ENCODE measurements around the gene TMEM121. TPM values are rescaled to one million over a fixed set of nuclear protein-coding genes. Genes with fewer than 3 reads are reported as not detected.

The TMEM121 gene
- total RNA-seq, 1 experiment from 2014 or later: not detected

GRCh38 chr14:105502446-105503295, 23.7 kb upstream of the TMEM121 start:
- CTCF ChIA-PET: no interaction called here
- peak overlapping the region; percentile 17 for H3K27ac Mint-ChIP-seq (ENCODE audit: unreplicated experiment)
- Histone ChIP-seq H3K9me3 (no peaks in the 10 kb centered on the region), H3K4me1 (no peaks in the 10 kb centered on the region), H3K4me3 (ENCODE audit: low read depth, low read length) (no peak overlapping the region), H3K27me3 (replicated peaks; ENCODE audit: control insufficient read depth, insufficient read depth, low read length) (no peaks in the 10 kb centered on the region), H3K36me3 (ENCODE audit: control insufficient read depth, insufficient read depth, low read length) (no peaks in the 10 kb centered on the region)
- POLR2A ChIA-PET: no interaction called here
- H3K4me1 Mint-ChIP-seq (ENCODE audit: low read depth, unreplicated experiment): peaks cover 2% of the 10 kb centered on the region
- no peak overlapping the region for H3K4me3 Mint-ChIP-seq (ENCODE audit: unreplicated experiment)
- peaks cover 30% of the 10 kb centered on the region for H3K36me3 Mint-ChIP-seq (ENCODE audit: insufficient read depth, unreplicated experiment)
- DNase-seq: no peak
- no TSS peak for BruUV-seq (replicated peaks)
- H3K9me3 Mint-ChIP-seq (ENCODE audit: unreplicated experiment): no peaks in the 10 kb centered on the region
- peaks cover 5% of the 10 kb centered on the region for H3K27me3 Mint-ChIP-seq (ENCODE audit: insufficient read depth, unreplicated experiment)
- intact Hi-C loops (cut with micrococcal nuclease; ENCODE audit: unreplicated experiment): no loop called here
- TF ChIP-seq, protein P1, sequence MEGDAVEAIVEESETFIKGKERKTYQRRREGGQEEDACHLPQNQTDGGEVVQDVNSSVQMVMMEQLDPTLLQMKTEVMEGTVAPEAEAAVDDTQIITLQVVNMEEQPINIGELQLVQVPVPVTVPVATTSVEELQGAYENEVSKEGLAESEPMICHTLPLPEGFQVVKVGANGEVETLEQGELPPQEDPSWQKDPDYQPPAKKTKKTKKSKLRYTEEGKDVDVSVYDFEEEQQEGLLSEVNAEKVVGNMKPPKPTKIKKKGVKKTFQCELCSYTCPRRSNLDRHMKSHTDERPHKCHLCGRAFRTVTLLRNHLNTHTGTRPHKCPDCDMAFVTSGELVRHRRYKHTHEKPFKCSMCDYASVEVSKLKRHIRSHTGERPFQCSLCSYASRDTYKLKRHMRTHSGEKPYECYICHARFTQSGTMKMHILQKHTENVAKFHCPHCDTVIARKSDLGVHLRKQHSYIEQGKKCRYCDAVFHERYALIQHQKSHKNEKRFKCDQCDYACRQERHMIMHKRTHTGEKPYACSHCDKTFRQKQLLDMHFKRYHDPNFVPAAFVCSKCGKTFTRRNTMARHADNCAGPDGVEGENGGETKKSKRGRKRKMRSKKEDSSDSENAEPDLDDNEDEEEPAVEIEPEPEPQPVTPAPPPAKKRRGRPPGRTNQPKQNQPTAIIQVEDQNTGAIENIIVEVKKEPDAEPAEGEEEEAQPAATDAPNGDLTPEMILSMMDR (IDR thresholded peaks at IDR 0.05; ENCODE audit: insufficient read depth in 1 of 2, low read depth in 1 of 2, low read length in 1 of 2, severe bottlenecking in 1 of 2, unreplicated experiment in 1 of 2): no peak

- H3K4me3 ChIP-seq (ENCODE audit: low read depth, low read length): no peak overlapping the region
- H3K9me3 ChIP-seq: no peaks in the 10 kb centered on the region
- no peaks in the 10 kb centered on the region for H3K27me3 ChIP-seq (replicated peaks; ENCODE audit: control insufficient read depth, insufficient read depth, low read length)
- ChIA-PET POLR2A (no interaction called here), CTCF (no interaction called here)
- TF ChIP-seq, protein P1 (IDR thresholded peaks at IDR 0.05; ENCODE audit: insufficient read depth in 1 of 2, low read depth in 1 of 2, low read length in 1 of 2, severe bottlenecking in 1 of 2, unreplicated experiment in 1 of 2): no peak
- H3K4me1 ChIP-seq: no peaks in the 10 kb centered on the region
- Mint-ChIP-seq H3K4me1 (ENCODE audit: low read depth, unreplicated experiment) (peaks cover 7% of the 10 kb centered on the region), H3K27me3 (ENCODE audit: insufficient read depth, unreplicated experiment) (peaks cover 8% of the 10 kb centered on the region), H3K9me3 (ENCODE audit: unreplicated experiment) (no peaks in the 10 kb centered on the region), H3K4me3 (ENCODE audit: unreplicated experiment) (no peak overlapping the region), H3K36me3 (ENCODE audit: insufficient read depth, unreplicated experiment) (peaks cover 25% of the 10 kb centered on the region), H3K27ac (ENCODE audit: unreplicated experiment) (peak overlapping the region; percentile 17)
- BruUV-seq (replicated peaks): no TSS peak
- DNase-seq: no peak
- intact Hi-C loops (cut with micrococcal nuclease; ENCODE audit: unreplicated experiment): no loop called here
- H3K36me3 ChIP-seq (ENCODE audit: control insufficient read depth, insufficient read depth, low read length): no peaks in the 10 kb centered on the region
Observed at GRCh38 chr14:105503296-105503640, 23.1 kb upstream of the TMEM121 start.

DNA sequence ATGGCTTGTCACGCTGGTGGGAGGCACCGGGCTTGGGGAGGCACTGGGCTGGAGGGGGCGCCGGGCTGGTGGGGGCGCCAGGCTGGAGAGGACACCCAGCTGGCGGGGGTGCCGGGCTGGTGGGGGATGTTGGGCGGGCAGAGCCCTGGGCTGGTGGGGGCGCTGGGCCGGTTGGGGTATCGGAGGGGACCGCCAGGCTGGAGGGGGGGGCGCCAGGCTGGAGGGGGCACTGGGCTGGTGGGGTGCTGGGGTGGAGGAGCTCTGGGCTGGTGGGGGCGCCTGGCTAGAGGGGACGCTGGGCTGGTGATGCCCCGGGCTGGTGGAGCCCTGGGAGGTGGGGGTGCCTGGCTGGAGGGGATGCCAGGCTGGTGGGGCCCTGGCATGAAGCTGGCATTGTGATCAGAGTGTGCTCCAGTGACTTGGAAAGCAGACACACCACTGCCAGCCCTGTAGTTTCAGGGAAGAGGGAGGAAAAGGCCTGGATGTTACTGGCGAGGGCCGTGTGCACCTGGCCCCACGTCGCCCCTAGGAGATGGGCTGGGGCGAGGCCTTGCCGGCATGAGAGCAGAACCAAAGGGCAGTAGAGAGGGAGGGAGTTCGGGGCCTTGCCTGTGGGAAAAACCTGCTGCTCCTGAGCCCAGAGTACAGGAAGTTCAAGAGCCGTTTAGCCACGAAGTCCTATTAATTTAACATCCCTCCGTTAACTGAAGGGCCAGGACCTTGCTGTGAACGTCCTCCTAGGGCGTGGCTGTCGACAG, 22.3 kb upstream of the TMEM121 start:
- peaks cover 7% of the 10 kb centered on the region for H3K4me1 Mint-ChIP-seq (ENCODE audit: low read depth, unreplicated experiment)
- Histone ChIP-seq H3K27me3 (replicated peaks; ENCODE audit: control insufficient read depth, insufficient read depth, low read length) (no peaks in the 10 kb centered on the region), H3K36me3 (ENCODE audit: control insufficient read depth, insufficient read depth, low read length) (no peaks in the 10 kb centered on the region), H3K4me3 (ENCODE audit: low read depth, low read length) (no peak overlapping the region), H3K9me3 (no peaks in the 10 kb centered on the region), H3K4me1 (no peaks in the 10 kb centered on the region)
- H3K27ac Mint-ChIP-seq (ENCODE audit: unreplicated experiment): no peak overlapping the region
- peaks cover 13% of the 10 kb centered on the region for H3K27me3 Mint-ChIP-seq (ENCODE audit: insufficient read depth, unreplicated experiment)
- DNase-seq: no peak
- POLR2A ChIA-PET: no interaction called here
- no TSS peak for BruUV-seq (replicated peaks)
- H3K36me3 Mint-ChIP-seq (ENCODE audit: insufficient read depth, unreplicated experiment): peaks cover 17% of the 10 kb centered on the region
- TF ChIP-seq, protein P1 (IDR thresholded peaks at IDR 0.05; ENCODE audit: insufficient read depth in 1 of 2, low read depth in 1 of 2, low read length in 1 of 2, severe bottlenecking in 1 of 2, unreplicated experiment in 1 of 2): no peak
- intact Hi-C loops (cut with micrococcal nuclease; ENCODE audit: unreplicated experiment): no loop called here
- no peak overlapping the region for H3K4me3 Mint-ChIP-seq (ENCODE audit: unreplicated experiment)
- CTCF ChIA-PET: no interaction called here
- H3K9me3 Mint-ChIP-seq (ENCODE audit: unreplicated experiment): no peaks in the 10 kb centered on the region
